Mammary epithelial cell (primary cell): Measurements from ENCODE around the gene IL17D.

Experiments
- EZH2 ChIP-seq: IDR thresholded peaks from 2 replicates; pipeline ENCODE4 v1.6.1; 2012; ENCODE audit warnings: low read length, inconsistent platforms, borderline replicate concordance
- TF ChIP-seq, protein P1 (sequence below), 2 donors: IDR thresholded peaks in 1 of 2; conservative IDR thresholded peaks in 1 of 2; 2 replicates each; pipeline ENCODE4 v1.5.1; 2011 to 2012; ENCODE audit warnings: inconsistent platforms in 2 of 2, low read length in 2 of 2, mild to moderate bottlenecking in 2 of 2, control low read depth in 1 of 2, low read depth in 1 of 2; ENCODE audit not compliant: insufficient read depth in 1 of 2; ENCODE audit errors: extremely low read depth in 1 of 2

DNA sequence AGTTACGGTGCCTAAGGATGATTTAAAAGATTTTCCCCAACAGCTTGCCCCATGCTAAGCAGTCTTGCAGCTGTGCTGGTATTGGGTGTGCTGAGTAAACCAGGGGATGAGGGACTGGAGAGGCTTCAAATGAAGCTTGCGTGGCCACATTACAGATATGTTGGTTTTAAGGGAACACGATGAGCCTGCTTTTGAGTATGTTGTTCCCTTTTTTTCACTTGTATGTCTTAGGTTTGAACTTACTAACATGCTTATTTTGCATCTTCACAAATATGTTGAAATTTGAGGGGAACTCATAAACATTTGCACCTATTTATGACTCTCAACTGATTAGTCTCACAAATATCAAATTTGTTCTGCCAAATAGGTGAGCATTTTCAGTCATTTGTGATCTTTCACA, 2.0 kb upstream of the IL17D start:
- TF ChIP-seq, protein P1, sequence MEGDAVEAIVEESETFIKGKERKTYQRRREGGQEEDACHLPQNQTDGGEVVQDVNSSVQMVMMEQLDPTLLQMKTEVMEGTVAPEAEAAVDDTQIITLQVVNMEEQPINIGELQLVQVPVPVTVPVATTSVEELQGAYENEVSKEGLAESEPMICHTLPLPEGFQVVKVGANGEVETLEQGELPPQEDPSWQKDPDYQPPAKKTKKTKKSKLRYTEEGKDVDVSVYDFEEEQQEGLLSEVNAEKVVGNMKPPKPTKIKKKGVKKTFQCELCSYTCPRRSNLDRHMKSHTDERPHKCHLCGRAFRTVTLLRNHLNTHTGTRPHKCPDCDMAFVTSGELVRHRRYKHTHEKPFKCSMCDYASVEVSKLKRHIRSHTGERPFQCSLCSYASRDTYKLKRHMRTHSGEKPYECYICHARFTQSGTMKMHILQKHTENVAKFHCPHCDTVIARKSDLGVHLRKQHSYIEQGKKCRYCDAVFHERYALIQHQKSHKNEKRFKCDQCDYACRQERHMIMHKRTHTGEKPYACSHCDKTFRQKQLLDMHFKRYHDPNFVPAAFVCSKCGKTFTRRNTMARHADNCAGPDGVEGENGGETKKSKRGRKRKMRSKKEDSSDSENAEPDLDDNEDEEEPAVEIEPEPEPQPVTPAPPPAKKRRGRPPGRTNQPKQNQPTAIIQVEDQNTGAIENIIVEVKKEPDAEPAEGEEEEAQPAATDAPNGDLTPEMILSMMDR (conservative IDR thresholded peaks at IDR 0.05 in 1 of 2, IDR thresholded peaks at IDR 0.05 in 1 of 2; ENCODE audit: extremely low read depth in 1 of 2, insufficient read depth in 1 of 2, low read depth in 1 of 2, low read length in 2 of 2), result no peak
- TF ChIP-seq EZH2, result no peak
